ENCODE measurements around the gene MASP2.
"Not testable (repeated sequence)": the region's sequence is repeated elsewhere in the genome, so short reads cannot be mapped to it uniquely, and the experiment has no call there.

Gene MASP2

DNA sequence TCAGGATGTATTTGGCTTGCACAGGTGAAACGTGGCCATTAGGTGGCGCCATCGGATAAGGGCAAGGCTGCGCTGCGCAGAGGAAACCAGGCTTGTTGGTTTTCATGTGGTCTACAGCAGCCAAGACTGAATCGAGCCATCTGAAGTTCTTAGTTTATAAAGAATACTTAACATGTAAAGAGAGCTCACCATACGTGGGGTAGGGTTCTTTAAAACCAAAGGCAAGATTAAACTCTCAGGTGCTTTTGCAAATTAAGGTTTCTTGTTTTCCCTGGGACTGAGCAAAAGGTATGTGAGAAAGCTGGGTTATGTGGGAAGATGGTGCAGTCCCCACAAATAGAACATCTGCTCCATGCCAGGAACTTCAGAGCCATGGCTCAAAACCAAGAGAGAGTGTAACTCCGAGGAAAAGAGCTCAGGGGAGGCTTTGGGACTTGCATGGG is 9.3 kb downstream of the MASP2 start:
- H3K36me3 Mint-ChIP-seq: no peaks in the 10 kb centered on the region
- no peak overlapping the region for H3K4me3 Mint-ChIP-seq
- H3K4me1 Mint-ChIP-seq: peaks cover 7% of the 10 kb centered on the region
- CTCF ChIA-PET: interaction anchor here (0.6 to 5.3 kb wide), 72 partner anchors 9 to 712 kb away, joined by 3 to 101 read pairs (median 4); partner anchors contain the start of genes EXOSC10 and MASP2
- peak; percentile 92 for DNase-seq
- no peaks in the 10 kb centered on the region for H3K9me3 Mint-ChIP-seq
- H3K27me3 Mint-ChIP-seq: peaks cover 4% of the 10 kb centered on the region
- no peak overlapping the region for H3K27ac Mint-ChIP-seq

DNA sequence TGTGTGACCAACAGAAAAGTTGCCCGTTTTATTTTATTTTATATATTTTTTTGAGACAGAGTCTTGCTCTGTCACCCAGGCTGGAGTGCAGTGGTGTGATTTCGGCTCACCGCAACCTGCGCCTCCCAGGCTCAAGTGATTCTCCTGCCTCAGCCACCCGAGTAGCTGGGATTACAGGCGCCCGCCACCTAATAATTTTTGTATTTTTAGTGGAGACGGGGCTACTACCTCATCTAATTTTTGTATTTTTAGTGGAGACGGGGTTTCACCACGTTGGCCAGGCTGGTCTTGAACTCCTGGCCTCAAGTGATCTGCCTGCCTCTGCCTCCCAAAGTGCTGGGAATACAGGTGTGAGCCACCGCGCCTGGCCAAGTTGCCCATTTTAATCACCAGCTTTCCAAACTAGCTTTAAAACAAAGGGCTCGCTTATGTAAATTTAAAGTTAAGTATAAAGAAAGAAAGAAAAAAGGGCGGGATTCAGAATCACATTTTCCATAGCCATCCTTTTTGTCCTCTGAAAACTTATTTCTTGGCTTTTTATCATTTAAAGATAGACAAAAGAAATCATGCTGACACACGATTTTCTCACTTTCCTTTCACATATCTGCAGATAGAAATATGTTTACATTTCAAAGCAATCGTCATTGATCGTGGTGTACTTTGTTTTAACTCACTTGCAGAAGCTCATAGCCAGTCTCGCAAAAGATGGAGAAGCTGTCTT is 9.9 kb downstream of the MASP2 start:
- H3K36me3 Mint-ChIP-seq, DNase-seq, H3K9me3 Mint-ChIP-seq, H3K4me3 Mint-ChIP-seq, H3K4me1 Mint-ChIP-seq, H3K27ac Mint-ChIP-seq, H3K27me3 Mint-ChIP-seq: not testable (repeated sequence)
- CTCF ChIA-PET: interaction anchor here (0.6 to 5.3 kb wide), 64 partner anchors 9 to 712 kb away, joined by 3 to 101 read pairs (median 4); partner anchors contain the start of gene MASP2

DNA sequence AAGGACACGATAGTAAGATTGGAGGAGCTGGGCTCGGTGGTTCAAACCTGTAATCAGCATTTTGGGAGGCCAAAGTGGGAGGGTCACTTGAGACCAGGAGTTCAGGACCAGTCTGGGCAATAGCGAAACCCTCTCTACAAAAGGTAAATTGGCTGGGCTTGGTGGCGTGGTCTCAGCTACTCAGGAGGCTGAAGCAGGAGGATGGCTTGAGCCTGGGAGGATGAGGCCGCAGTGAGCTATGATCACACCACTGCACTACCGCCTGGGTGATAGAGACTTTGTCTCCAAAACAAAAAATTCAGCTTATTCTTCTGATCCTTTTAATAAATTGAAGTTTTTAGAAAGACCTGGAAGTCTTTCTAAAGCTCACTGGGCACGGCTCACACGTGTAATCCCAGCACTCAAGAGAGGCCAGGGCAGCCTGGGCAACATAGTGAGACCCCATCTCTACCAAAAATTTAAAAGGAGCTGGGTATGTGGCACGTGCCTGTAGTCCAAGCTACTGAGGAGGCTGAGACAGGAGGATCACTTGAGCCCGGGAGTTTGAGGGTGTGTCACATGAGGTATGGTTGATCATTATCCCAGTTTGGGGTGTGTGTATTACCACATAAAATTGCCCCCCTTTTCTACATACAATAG is 15.3 kb downstream of the MASP2 start:
- H3K4me1 Mint-ChIP-seq: no peaks in the 10 kb centered on the region
- peaks cover 13% of the 10 kb centered on the region for H3K36me3 Mint-ChIP-seq
- H3K9me3 Mint-ChIP-seq: no peaks in the 10 kb centered on the region
- CTCF ChIA-PET: interaction anchor here (1.1 kb wide), 1 partner anchor 349 kb away, joined by 4 read pairs; no protein-coding TSS in a partner anchor
- H3K27me3 Mint-ChIP-seq: peaks cover 4% of the 10 kb centered on the region
- H3K4me3 Mint-ChIP-seq: no peak overlapping the region
- peak overlapping the region; percentile 50 for H3K27ac Mint-ChIP-seq
- no peak for DNase-seq

DNA sequence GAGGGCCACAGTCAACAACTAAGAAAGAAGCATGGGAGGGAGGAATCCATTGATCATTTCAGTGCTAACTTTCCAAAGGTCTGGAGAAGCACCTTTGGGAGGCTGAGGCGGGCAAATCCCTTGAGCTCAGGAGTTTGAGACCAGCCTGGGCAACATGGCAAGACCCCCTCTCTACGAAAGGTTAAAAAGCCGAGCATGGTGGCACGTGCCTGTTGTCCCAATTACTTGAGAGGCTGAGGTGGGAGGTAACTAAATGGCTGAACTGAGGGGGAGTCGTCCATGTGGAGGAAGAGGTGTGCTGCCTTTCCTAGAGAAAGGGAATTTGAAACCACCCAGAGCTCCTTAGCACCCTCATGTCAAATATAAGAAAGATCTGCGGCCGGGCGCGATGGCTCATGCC is 16.2 kb downstream of the MASP2 start:
- CTCF ChIA-PET: interaction anchor here (1.3 kb wide), 1 partner anchor 611 kb away, joined by 3 read pairs; no protein-coding TSS in a partner anchor
- H3K27me3 Mint-ChIP-seq: peaks cover 4% of the 10 kb centered on the region
- no peaks in the 10 kb centered on the region for H3K9me3 Mint-ChIP-seq
- no peak overlapping the region for H3K4me3 Mint-ChIP-seq
- peaks cover 17% of the 10 kb centered on the region for H3K36me3 Mint-ChIP-seq
- H3K27ac Mint-ChIP-seq: no peak overlapping the region
- H3K4me1 Mint-ChIP-seq: no peaks in the 10 kb centered on the region
- DNase-seq: no peak

DNA sequence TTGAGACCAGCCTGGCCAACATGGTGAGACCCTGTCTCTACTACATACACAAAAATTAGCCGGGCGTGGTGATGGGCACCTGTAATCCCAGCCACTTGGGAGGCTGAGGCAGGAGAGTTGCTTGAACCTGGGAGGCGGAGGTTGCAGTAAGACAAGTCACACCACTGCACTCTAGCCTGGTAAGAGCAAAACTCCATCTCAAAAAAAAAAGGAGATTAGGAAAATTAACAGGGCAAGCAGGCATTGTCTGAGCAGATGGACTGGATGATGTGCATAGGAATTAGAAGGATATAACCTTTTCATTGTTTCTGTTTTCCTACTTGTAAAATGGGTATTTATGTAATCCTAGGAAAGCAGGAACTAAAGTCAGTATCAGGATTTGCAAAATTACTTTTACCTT is 19.0 kb downstream of the MASP2 start:
- CTCF ChIA-PET: interaction anchor here (1.6 kb wide), 1 partner anchor 9 kb away, joined by 5 read pairs; no protein-coding TSS in a partner anchor
- H3K4me1 Mint-ChIP-seq: peaks cover 3% of the 10 kb centered on the region
- H3K27me3 Mint-ChIP-seq: no peaks in the 10 kb centered on the region
- no peak overlapping the region for H3K27ac Mint-ChIP-seq
- H3K9me3 Mint-ChIP-seq: no peaks in the 10 kb centered on the region
- H3K36me3 Mint-ChIP-seq: peaks cover 38% of the 10 kb centered on the region
- no peak for DNase-seq
- H3K4me3 Mint-ChIP-seq: no peak overlapping the region

DNA sequence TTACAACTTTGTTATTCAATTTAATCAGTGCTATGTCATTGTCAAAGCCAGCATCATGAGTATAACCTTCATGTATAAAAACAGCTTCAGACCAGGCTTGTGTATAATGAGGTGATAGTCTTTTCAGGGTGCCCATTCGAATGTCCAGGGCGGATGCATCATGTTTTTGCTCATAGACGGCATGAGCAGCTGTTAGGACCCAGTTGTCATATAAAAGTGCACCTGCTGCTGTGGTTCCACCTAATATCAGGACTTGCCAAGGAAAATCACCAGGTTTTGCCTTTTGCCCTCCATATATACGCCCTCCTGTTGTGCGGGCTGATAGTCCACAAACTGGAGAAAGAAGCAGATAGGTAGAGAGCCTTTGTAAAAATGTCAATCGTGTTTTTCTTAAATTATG is 19.7 kb downstream of the MASP2 start:
- H3K36me3 Mint-ChIP-seq: peaks cover 44% of the 10 kb centered on the region
- H3K27me3 Mint-ChIP-seq: no peaks in the 10 kb centered on the region
- DNase-seq: no peak
- H3K4me3 Mint-ChIP-seq: no peak overlapping the region
- CTCF ChIA-PET: interaction anchor here (1.6 kb wide), 1 partner anchor 10 kb away, joined by 5 read pairs; no protein-coding TSS in a partner anchor
- no peaks in the 10 kb centered on the region for H3K9me3 Mint-ChIP-seq
- H3K4me1 Mint-ChIP-seq: peaks cover 4% of the 10 kb centered on the region
- H3K27ac Mint-ChIP-seq: no peak overlapping the region

DNA sequence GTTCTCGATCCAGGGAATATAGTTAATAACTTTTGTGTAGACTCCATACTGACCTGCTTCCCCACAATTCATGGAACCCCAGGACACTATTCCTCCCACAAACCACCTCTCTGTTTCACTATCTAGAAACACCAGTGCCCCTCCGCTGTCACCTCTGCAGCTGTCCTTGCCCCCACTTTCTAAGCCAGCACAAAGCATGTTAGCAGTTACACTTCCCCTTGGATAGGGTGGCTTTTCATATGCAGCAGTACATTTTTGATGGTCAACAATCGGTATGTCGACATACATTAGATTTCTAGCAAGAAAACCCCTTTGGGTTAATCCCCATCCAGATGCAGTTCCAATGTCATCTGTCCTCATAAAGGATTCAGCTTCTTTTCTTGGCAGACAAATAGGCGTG is 20.1 kb downstream of the MASP2 start:
- CTCF ChIA-PET: no interaction called here
- H3K9me3 Mint-ChIP-seq: no peaks in the 10 kb centered on the region
- H3K27me3 Mint-ChIP-seq: no peaks in the 10 kb centered on the region
- H3K4me1 Mint-ChIP-seq: peaks cover 4% of the 10 kb centered on the region
- no peak overlapping the region for H3K4me3 Mint-ChIP-seq
- H3K27ac Mint-ChIP-seq: peak overlapping the region; percentile 2
- DNase-seq: no peak
- peaks cover 48% of the 10 kb centered on the region for H3K36me3 Mint-ChIP-seq

DNA sequence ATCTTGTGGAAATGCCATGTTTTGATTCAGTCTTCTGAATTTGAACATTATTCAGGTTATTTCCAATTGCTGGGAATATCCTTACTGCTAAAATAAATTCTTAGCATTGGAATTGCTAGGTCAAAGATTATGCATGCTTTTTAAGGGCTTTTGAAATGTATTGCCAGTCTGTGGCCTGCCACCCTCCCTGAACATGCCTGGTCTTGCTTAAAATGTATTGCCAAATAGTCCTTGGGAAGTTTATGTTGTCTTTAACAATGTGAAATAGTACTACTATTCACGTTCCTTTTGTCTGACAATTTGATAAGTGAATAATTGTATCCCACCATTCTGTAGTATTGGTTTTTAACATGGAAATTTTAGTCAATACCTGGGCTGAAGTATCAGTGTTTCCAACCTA is 21.0 kb downstream of the MASP2 start:
- H3K4me1 Mint-ChIP-seq: peaks cover 4% of the 10 kb centered on the region
- no peaks in the 10 kb centered on the region for H3K27me3 Mint-ChIP-seq
- no peak overlapping the region for H3K4me3 Mint-ChIP-seq
- DNase-seq: no peak
- H3K9me3 Mint-ChIP-seq: no peaks in the 10 kb centered on the region
- H3K27ac Mint-ChIP-seq: no peak overlapping the region
- CTCF ChIA-PET: no interaction called here
- H3K36me3 Mint-ChIP-seq: peaks cover 57% of the 10 kb centered on the region

DNA sequence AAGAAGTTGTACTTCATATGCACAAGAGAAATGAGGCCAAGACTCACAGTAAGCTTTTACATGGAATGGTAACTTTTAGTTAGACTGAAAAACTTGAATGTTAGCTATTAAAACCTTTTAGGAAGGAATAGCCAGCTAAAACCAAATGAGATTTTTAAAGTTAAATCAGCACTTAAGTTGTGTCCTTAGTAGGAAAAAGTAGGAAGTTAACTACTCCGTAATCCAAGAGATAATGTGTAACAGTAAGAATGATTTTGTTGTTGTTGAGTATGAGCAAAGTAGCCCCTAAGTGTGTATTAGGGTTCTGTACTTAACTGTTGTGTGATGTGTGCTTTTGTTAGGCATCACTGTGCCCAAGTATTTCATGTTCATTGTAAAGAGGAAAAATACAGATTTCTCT is 21.4 kb downstream of the MASP2 start:
- peaks cover 57% of the 10 kb centered on the region for H3K36me3 Mint-ChIP-seq

DNA sequence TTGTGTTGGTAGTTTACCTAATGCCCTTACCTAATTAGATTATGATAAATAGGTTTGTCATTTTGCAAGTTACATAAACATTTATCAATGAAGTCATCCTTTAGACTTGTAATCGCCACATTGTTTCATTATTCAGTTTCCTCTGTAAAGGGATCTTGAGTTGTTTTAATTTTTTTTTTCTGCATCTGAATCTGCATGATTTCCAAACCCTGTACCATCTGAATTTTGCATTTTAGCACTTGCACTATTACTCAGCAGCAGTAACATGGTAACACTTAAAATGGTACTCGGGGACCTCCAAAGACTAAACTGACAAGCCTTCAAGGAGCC is 22.2 kb downstream of the MASP2 start:
- no peak for DNase-seq
- peaks cover 58% of the 10 kb centered on the region for H3K36me3 Mint-ChIP-seq
- no peak overlapping the region for H3K4me3 Mint-ChIP-seq
- H3K9me3 Mint-ChIP-seq: no peaks in the 10 kb centered on the region
- no peak overlapping the region for H3K27ac Mint-ChIP-seq
- H3K27me3 Mint-ChIP-seq: no peaks in the 10 kb centered on the region
- H3K4me1 Mint-ChIP-seq: peaks cover 4% of the 10 kb centered on the region
- CTCF ChIA-PET: interaction anchor here (1.6 kb wide), 1 partner anchor 13 kb away, joined by 10 read pairs; no protein-coding TSS in a partner anchor

More for the DNA sequence above, 21.4 kb downstream of the MASP2 start:
- Mint-ChIP-seq H3K9me3 (no peaks in the 10 kb centered on the region), H3K27me3 (no peaks in the 10 kb centered on the region), H3K4me3 (no peak overlapping the region), H3K4me1 (peaks cover 4% of the 10 kb centered on the region), H3K27ac (no peak overlapping the region)
- no peak for DNase-seq
- CTCF ChIA-PET: interaction anchor here (1.6 kb wide), 1 partner anchor 12 kb away, joined by 10 read pairs; no protein-coding TSS in a partner anchor

DNA sequence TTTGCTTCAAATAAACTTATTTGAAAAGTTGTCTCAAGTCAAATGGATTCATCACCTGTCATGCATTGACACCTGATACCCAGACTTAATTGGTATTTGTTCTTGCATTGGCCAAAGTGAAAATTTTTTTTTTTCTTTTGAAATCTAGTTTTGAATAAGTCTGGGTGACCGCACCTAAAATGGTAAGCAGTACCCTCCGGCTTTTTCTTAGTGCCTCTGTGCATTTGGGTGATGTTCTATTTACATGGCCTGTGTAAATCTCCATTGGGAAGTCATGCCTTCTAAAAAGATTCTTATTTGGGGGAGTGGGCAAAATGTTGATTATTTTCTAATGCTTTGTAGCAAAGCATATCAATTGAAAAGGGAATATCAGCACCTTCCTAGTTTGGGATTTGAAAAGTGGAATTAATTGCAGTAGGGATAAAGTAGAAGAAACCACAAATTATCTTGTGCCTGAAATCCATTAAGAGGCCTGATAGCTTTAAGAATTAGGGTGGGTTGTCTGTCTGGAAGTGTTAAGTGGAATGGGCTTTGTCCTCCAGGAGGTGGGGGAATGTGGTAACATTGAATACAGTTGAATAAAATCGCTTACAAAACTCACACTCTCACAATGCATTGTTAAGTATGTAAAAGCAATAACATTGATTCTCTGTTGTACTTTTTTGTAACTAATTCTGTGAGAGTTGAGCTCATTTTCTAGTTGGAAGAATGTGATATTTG is 22.7 kb downstream of the MASP2 start:
- no peak overlapping the region for H3K27ac Mint-ChIP-seq
- no peaks in the 10 kb centered on the region for H3K9me3 Mint-ChIP-seq
- no peak for DNase-seq
- CTCF ChIA-PET: interaction anchor here (1.6 kb wide), 1 partner anchor 13 kb away, joined by 10 read pairs; no protein-coding TSS in a partner anchor
- H3K4me1 Mint-ChIP-seq: peaks cover 4% of the 10 kb centered on the region
- H3K36me3 Mint-ChIP-seq: peaks cover 61% of the 10 kb centered on the region
- H3K27me3 Mint-ChIP-seq: no peaks in the 10 kb centered on the region
- H3K4me3 Mint-ChIP-seq: no peak overlapping the region

DNA sequence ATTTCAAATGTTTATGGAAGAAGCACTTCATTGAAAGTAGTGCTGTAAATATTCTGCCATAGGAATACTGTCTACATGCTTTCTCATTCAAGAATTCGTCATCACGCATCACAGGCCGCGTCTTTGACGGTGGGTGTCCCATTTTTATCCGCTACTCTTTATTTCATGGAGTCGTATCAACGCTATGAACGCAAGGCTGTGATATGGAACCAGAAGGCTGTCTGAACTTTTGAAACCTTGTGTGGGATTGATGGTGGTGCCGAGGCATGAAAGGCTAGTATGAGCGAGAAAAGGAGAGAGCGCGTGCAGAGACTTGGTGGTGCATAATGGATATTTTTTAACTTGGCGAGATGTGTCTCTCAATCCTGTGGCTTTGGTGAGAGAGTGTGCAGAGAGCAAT is 23.8 kb downstream of the MASP2 start:
- Mint-ChIP-seq H3K9me3 (no peaks in the 10 kb centered on the region), H3K27me3 (no peaks in the 10 kb centered on the region), H3K36me3 (peaks cover 72% of the 10 kb centered on the region), H3K4me3 (no peak overlapping the region), H3K4me1 (peaks cover 9% of the 10 kb centered on the region), H3K27ac (peak overlapping the region; percentile 55)
- CTCF ChIA-PET: no interaction called here
- no peak for DNase-seq

DNA sequence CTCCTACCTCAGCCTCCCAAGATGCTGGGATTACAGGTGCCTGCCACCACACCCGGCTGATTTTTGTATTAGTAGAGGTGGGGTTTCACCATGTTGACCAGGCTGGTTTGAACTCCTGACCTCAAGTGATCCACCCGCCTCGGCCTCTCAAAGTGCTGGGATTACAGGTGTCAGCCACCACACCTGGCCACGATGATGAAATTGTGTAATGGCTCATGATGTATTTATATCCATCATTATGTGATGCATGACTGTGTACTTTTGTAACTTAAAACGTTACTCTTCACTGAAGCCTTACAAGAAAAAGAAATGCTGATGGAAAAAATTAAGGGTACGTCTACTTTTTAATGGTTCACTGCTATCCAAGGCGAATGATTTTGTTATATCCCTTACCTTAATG is 27.1 kb downstream of the MASP2 start:
- peaks cover 23% of the 10 kb centered on the region for H3K4me1 Mint-ChIP-seq
- no peaks in the 10 kb centered on the region for H3K27me3 Mint-ChIP-seq
- no peaks in the 10 kb centered on the region for H3K9me3 Mint-ChIP-seq
- H3K4me3 Mint-ChIP-seq: no peak overlapping the region
- peaks cover 71% of the 10 kb centered on the region for H3K36me3 Mint-ChIP-seq
- no peak for DNase-seq
- H3K27ac Mint-ChIP-seq: no peak overlapping the region
- CTCF ChIA-PET: no interaction called here

DNA sequence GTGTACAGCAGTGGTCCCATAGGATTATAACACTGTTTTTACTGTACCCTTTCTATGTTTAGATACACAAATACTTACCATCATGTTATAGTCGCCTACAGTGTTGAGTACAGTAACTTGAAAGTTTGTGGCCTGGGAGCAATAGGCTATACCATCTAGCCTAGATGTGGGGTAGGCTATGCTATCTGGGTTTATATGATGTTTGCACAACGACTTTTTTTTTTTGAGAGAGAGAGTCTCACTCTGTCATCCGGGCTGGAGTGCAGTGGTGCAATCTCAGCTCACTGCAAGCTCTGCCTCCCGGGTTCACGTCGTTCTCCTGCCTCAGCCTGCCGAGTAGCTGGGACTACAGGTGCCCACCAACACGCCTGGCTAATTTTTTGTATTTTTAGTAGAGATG is 27.7 kb downstream of the MASP2 start:
- H3K4me3 Mint-ChIP-seq, H3K27me3 Mint-ChIP-seq, CTCF ChIA-PET, DNase-seq, H3K9me3 Mint-ChIP-seq, H3K27ac Mint-ChIP-seq: not testable (repeated sequence)
- Mint-ChIP-seq H3K4me1 (peaks cover 29% of the 10 kb centered on the region), H3K36me3 (peaks cover 70% of the 10 kb centered on the region)
